Ovary (tissue), 9 donors: ENCODE measurements around the gene SH3BGRL2. TPM values are rescaled to one million over a fixed set of nuclear protein-coding genes. Genes with fewer than 3 reads are reported as not detected.

Source experiments
- DNase-seq, 5 donors: peaks; one replicate each; pipeline ENCODE4 v3.0.0-alpha.2; 2019 to 2020
- H3K27ac ChIP-seq, 2 donors: fragments of 200-600 bp; one replicate each; pipeline versions ENCODE4 v1.5.1 to v1.8.0; 2019 to 2022
- H3K27me3 ChIP-seq: fragments of 200-600 bp; one replicate; pipeline ENCODE4 v1.8.0; 2022
- H3K36me3 ChIP-seq: fragments of 200-600 bp; sonication (generic); one replicate; pipeline ENCODE4 v1.5.1; 2019
- H3K4me1 ChIP-seq: one replicate; pipeline ENCODE4 v1.8.1; 2013; ENCODE audit warnings: mild to moderate bottlenecking, moderate library complexity; ENCODE audit not compliant: insufficient read depth
- H3K4me3 ChIP-seq: fragments of 200-600 bp; sonication (generic); one replicate; pipeline ENCODE4 v1.5.1; 2017
- H3K9me3 ChIP-seq, 2 donors: fragments of 200-600 bp in 1 of 2; sonication (generic) in 1 of 2; one replicate each; pipeline versions ENCODE4 v1.5.1 to v1.8.1; 2013 to 2019; ENCODE audit warnings: mild to moderate bottlenecking in 1 of 2, moderate library complexity in 1 of 2
- CTCF ChIP-seq, 3 donors: fragments of 450-650 bp in 2 of 3; fragments of 200-600 bp in 1 of 3; IDR thresholded peaks; one replicate each; pipeline versions ENCODE4 v1.5.1 to v1.8.0; 2016 to 2022; ENCODE audit warnings: antibody characterized with exemption in 3 of 3, mild to moderate bottlenecking in 1 of 3
- EP300 ChIP-seq: sonication (generic); formaldehyde crosslinking; IDR thresholded peaks from one replicate; pipeline ENCODE4 v1.6.1; 2017; ENCODE audit warnings: antibody characterized with exemption
- POLR2A ChIP-seq: fragments of 450-650 bp; IDR thresholded peaks from one replicate; pipeline ENCODE4 v1.6.1; 2017; ENCODE audit warnings: antibody characterized with exemption, mild to moderate bottlenecking, moderate library complexity
- WGBS, 3 donors: extraction: QIAGEN DNeasy Blood & Tissue Kit in 1 of 3; methylation state at CpG; one replicate each; pipeline versions ENCODE4 v1.1.5 to v1.1.7; 2013 to 2017; 5-methylcytosine and 5-hydroxymethylcytosine counted together
- intact Hi-C, 4 donors: fragments of 100-400 bp; cut with DNase I; formaldehyde crosslinking; loops; one replicate each; pipeline versions ENCODE4 v1.11.0 to v1.15.1; 2022 to 2023
- polyA plus RNA-seq, 2 donors: library from polyadenylated mRNA; stranded (reverse); fragments of 200-250 nt in 1 of 2; fragments of 350-450 nt in 1 of 2; fragmentation: Illumina TruSeq in 1 of 2; extraction: RNeasy Lipid Tissue Mini Kit (QIAGEN cat#74804) in 1 of 2; gene quantifications; one replicate each; pipeline ENCODE4 v1.2.3, GENCODE V29; 2013 to 2014
- total RNA-seq, 7 donors: library from RNA; depleted of rRNA in 2 of 7; stranded (reverse); fragments of >200 nt in 2 of 7; fragmentation: NEBNext Ultra II Directional in 3 of 7; extraction: Animal tissue kit (Norgen Biotek cat#: 25700) in 3 of 7; gene quantifications; one replicate each; pipeline versions ENCODE4 v1.1.0 to v1.2.4, GENCODE V29; 2016 to 2023
- donor health status: DM: no; HTN: no; CAD: no; lungs with moderate emphysema.
- donor health status: DM: no; HTN: no; CAD: no.
- donor health status: Bipolar disorder and iron deficiency.
- donor health status: DM: yes; HTN: yes; CAD: no.
- donor health status: DM: no; HTN: no; CAD: no.
- donor health status: DM: yes; HTN: yes; CAD: no.

The SH3BGRL2 gene
- total and polyA plus RNA-seq, 9 donors = 3.8 to 19.0 (median 8.1) TPM

GRCh38 chr6:79627422-79627821 lies 3.7 kb upstream of the SH3BGRL2 start:
- DNase-seq = no peak
- H3K36me3 ChIP-seq = no peaks in the 10 kb centered on the region
- intact Hi-C loops = no loop called here
- H3K9me3 ChIP-seq = no peaks in the 10 kb centered on the region
- H3K4me3 ChIP-seq = no peak overlapping the region
- H3K4me1 ChIP-seq = peaks cover 4% of the 10 kb centered on the region
- no peaks in the 10 kb centered on the region for H3K27me3 ChIP-seq
- H3K27ac ChIP-seq = no peak overlapping the region
- TF ChIP-seq POLR2A (no peak), CTCF (IDR thresholded peaks at IDR 0.05) (no peak), EP300 (no peak)

- Histone ChIP-seq H3K9me3 (no peaks in the 10 kb centered on the region), H3K27me3 (no peaks in the 10 kb centered on the region), H3K27ac (no peak overlapping the region), H3K4me1 (peaks cover 4% of the 10 kb centered on the region), H3K36me3 (no peaks in the 10 kb centered on the region), H3K4me3 (no peak overlapping the region)
- WGBS, 3 donors = 92 to 96% (median 93%) methylated on average over 5 of the region's 5 CpGs
- intact Hi-C loops = no loop called here
- no peak for TF ChIP-seq POLR2A
- no peak for TF ChIP-seq EP300
- no peak for TF ChIP-seq CTCF (IDR thresholded peaks at IDR 0.05)
- no peak for DNase-seq
Observed at GRCh38 chr6:79628466-79629288, 2.5 kb upstream of the SH3BGRL2 start.

GRCh38 chr6:79630380-79630882 lies 698 bp upstream of the SH3BGRL2 start:
- intact Hi-C loops = no loop called here
- Histone ChIP-seq H3K27me3 (no peaks in the 10 kb centered on the region), H3K9me3 (no peaks in the 10 kb centered on the region), H3K36me3 (no peaks in the 10 kb centered on the region), H3K4me1 (peaks cover 4% of the 10 kb centered on the region), H3K4me3 (peak overlapping the region; percentile 92), H3K27ac (no peak overlapping the region)
- WGBS, 3 donors = 42 to 56% (median 48%) methylated on average over 8 of the region's 8 CpGs
- DNase-seq = no peak
- TF ChIP-seq EP300 = no peak
- no peak for TF ChIP-seq POLR2A
- no peak for TF ChIP-seq CTCF (IDR thresholded peaks at IDR 0.05)

GRCh38 chr6:79631693-79632172 lies 604 bp downstream of the SH3BGRL2 start:
- H3K9me3 ChIP-seq = no peaks in the 10 kb centered on the region
- DNase-seq = no peak
- H3K27ac ChIP-seq = no peak overlapping the region
- no peaks in the 10 kb centered on the region for H3K36me3 ChIP-seq
- TF ChIP-seq CTCF (IDR thresholded peaks at IDR 0.05) (no peak), EP300 (no peak), POLR2A (no peak)
- no peaks in the 10 kb centered on the region for H3K27me3 ChIP-seq
- intact Hi-C loops = no loop called here
- H3K4me3 ChIP-seq = peak overlapping the region; percentile 92
- WGBS, 3 donors = 15 to 17% (median 15%) methylated on average over 12 of the region's 12 CpGs
- peaks cover 4% of the 10 kb centered on the region for H3K4me1 ChIP-seq
